Panc1 (cell line): ENCODE data around the gene ITPRID2.

ENCODE experiments used
- SIN3A ChIP-seq: IDR thresholded peaks from 2 replicates; pipeline ENCODE4 v1.6.1; 2012; ENCODE audit warnings: low read depth, mild to moderate bottlenecking, low read length, moderate library complexity, borderline replicate concordance; ENCODE audit not compliant: insufficient read depth
- TF ChIP-seq, protein P1 (sequence below): fragments of 450-650 bp; IDR thresholded peaks from 2 replicates; pipeline ENCODE4 v1.5.1; 2017; ENCODE audit warnings: mild to moderate bottlenecking
- TF ChIP-seq, protein P2 (sequence below), 2 experiments: IDR thresholded peaks; 2 replicates each; pipeline ENCODE4 v1.6.1; 2011 to 2012; ENCODE audit warnings: low read depth in 2 of 2, control low read depth in 1 of 2, low read length in 1 of 2, mild to moderate bottlenecking in 1 of 2, moderate library complexity in 1 of 2; ENCODE audit not compliant: insufficient read depth in 1 of 2

DNA sequence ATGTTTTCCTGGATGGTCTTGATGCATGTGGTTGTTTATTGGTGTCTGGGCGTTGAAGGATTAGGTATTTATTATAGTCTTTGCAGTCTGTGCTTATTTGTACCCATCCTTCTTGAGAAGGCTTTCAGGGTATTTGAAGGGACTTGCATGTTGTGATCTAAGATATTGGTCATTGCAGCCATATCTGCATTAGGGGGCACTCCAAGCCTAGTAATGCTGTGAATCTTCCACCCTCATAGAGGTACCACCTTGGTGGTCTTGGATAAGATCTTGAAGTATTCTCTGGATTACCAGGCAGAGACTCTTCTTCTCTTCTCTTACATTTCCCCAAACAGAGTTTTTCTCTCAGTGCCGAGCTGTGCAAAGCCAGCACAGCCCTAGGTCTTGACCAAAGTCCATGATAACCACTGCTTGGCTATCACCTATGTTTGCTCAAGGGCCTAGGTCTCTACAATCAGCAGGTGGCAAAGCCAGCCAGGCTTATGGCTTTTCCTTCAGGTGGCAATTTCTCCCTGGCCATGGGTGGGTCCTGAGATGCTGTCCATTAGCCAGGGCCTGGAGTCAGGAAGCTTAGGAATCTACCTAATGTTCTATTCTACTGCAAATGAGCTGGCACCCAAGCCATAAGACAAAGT, 78.7 kb downstream of the ITPRID2 start:
- TF ChIP-seq, protein P1, sequence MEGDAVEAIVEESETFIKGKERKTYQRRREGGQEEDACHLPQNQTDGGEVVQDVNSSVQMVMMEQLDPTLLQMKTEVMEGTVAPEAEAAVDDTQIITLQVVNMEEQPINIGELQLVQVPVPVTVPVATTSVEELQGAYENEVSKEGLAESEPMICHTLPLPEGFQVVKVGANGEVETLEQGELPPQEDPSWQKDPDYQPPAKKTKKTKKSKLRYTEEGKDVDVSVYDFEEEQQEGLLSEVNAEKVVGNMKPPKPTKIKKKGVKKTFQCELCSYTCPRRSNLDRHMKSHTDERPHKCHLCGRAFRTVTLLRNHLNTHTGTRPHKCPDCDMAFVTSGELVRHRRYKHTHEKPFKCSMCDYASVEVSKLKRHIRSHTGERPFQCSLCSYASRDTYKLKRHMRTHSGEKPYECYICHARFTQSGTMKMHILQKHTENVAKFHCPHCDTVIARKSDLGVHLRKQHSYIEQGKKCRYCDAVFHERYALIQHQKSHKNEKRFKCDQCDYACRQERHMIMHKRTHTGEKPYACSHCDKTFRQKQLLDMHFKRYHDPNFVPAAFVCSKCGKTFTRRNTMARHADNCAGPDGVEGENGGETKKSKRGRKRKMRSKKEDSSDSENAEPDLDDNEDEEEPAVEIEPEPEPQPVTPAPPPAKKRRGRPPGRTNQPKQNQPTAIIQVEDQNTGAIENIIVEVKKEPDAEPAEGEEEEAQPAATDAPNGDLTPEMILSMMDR: no peak
- TF ChIP-seq, protein P2, sequence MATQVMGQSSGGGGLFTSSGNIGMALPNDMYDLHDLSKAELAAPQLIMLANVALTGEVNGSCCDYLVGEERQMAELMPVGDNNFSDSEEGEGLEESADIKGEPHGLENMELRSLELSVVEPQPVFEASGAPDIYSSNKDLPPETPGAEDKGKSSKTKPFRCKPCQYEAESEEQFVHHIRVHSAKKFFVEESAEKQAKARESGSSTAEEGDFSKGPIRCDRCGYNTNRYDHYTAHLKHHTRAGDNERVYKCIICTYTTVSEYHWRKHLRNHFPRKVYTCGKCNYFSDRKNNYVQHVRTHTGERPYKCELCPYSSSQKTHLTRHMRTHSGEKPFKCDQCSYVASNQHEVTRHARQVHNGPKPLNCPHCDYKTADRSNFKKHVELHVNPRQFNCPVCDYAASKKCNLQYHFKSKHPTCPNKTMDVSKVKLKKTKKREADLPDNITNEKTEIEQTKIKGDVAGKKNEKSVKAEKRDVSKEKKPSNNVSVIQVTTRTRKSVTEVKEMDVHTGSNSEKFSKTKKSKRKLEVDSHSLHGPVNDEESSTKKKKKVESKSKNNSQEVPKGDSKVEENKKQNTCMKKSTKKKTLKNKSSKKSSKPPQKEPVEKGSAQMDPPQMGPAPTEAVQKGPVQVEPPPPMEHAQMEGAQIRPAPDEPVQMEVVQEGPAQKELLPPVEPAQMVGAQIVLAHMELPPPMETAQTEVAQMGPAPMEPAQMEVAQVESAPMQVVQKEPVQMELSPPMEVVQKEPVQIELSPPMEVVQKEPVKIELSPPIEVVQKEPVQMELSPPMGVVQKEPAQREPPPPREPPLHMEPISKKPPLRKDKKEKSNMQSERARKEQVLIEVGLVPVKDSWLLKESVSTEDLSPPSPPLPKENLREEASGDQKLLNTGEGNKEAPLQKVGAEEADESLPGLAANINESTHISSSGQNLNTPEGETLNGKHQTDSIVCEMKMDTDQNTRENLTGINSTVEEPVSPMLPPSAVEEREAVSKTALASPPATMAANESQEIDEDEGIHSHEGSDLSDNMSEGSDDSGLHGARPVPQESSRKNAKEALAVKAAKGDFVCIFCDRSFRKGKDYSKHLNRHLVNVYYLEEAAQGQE (IDR thresholded peaks at IDR 0.05; ENCODE audit: insufficient read depth in 1 of 2, low read depth in 2 of 2, low read length in 1 of 2): no peak
- TF ChIP-seq SIN3A: no peak
